ENCODE data around the gene CLEC17A.
"Not testable (repeated sequence)": the region's sequence is repeated elsewhere in the genome, so short reads cannot be mapped to it uniquely, and the experiment has no call there.

CLEC17A gene

GRCh38 chr19:14558370-14559066 lies 24.4 kb upstream of the CLEC17A start:
- in situ Hi-C loops (cut with MboI; ENCODE audit: low sequenced_read_pairs): no loop called here

- in situ Hi-C loops (cut with MboI; ENCODE audit: low sequenced_read_pairs): no loop called here
These were observed 22.7 kb upstream of the CLEC17A start for GRCh38 chr19:14559916-14560775.

GRCh38 chr19:14560776-14561108 lies 22.1 kb upstream of the CLEC17A start:
- in situ Hi-C loops (cut with MboI; ENCODE audit: low sequenced_read_pairs): no loop called here

GRCh38 chr19:14561249-14561648 lies 21.6 kb upstream of the CLEC17A start:
- in situ Hi-C loops (cut with MboI; ENCODE audit: low sequenced_read_pairs): no loop called here

- in situ Hi-C loops (cut with MboI; ENCODE audit: low sequenced_read_pairs): no loop called here
These were observed 21.0 kb upstream of the CLEC17A start for GRCh38 chr19:14561847-14562351.

- in situ Hi-C loops (cut with MboI; ENCODE audit: low sequenced_read_pairs): no loop called here
These were observed 20.0 kb upstream of the CLEC17A start for GRCh38 chr19:14562660-14563589.

GRCh38 chr19:14563590-14563926 lies 19.3 kb upstream of the CLEC17A start:
- in situ Hi-C loops (cut with MboI; ENCODE audit: low sequenced_read_pairs): no loop called here

- in situ Hi-C loops (cut with MboI; ENCODE audit: low sequenced_read_pairs): no loop called here
These were observed 18.8 kb upstream of the CLEC17A start for GRCh38 chr19:14563989-14564651.

GRCh38 chr19:14564652-14565297 lies 18.1 kb upstream of the CLEC17A start:
- in situ Hi-C loops (cut with MboI; ENCODE audit: low sequenced_read_pairs): not testable (repeated sequence)

GRCh38 chr19:14565298-14565679 lies 17.6 kb upstream of the CLEC17A start:
- in situ Hi-C loops (cut with MboI; ENCODE audit: low sequenced_read_pairs): no loop called here

GRCh38 chr19:14565765-14566711 lies 16.8 kb upstream of the CLEC17A start:
- in situ Hi-C loops (cut with MboI; ENCODE audit: low sequenced_read_pairs): no loop called here

GRCh38 chr19:14566712-14567077 lies 16.2 kb upstream of the CLEC17A start:
- in situ Hi-C loops (cut with MboI; ENCODE audit: low sequenced_read_pairs): no loop called here

- in situ Hi-C loops (cut with MboI; ENCODE audit: low sequenced_read_pairs): no loop called here
These were observed 15.8 kb upstream of the CLEC17A start for GRCh38 chr19:14567079-14567478.

GRCh38 chr19:14570864-14571527 lies 11.9 kb upstream of the CLEC17A start:
- in situ Hi-C loops (cut with MboI; ENCODE audit: low sequenced_read_pairs): loop anchor here (5.0 to 10.0 kb wide), 2 partner anchors 116 to 324 kb away; no protein-coding TSS in a partner anchor

- in situ Hi-C loops (cut with MboI; ENCODE audit: low sequenced_read_pairs): loop anchor here (5.0 to 10.0 kb wide), 2 partner anchors 115 to 323 kb away; no protein-coding TSS in a partner anchor
These were observed 11.0 kb upstream of the CLEC17A start, which contains the start of gene NDUFB7 for GRCh38 chr19:14571695-14572490. NDUFB7 (minus strand) TSS chr19:14572066; CDS start chr19:14572000, 66 bp downstream.

GRCh38 chr19:14575428-14575980 lies 7.4 kb upstream of the CLEC17A start:
- in situ Hi-C loops (cut with MboI; ENCODE audit: low sequenced_read_pairs): loop anchor here (10.0 kb wide), 1 partner anchor 319 kb away; no protein-coding TSS in a partner anchor

GRCh38 chr19:14576363-14576762 lies 6.5 kb upstream of the CLEC17A start:
- in situ Hi-C loops (cut with MboI; ENCODE audit: low sequenced_read_pairs): loop anchor here (10.0 kb wide), 1 partner anchor 318 kb away; no protein-coding TSS in a partner anchor

Data from HL-60/S4 (cell line).